HepG2 (cell line): ENCODE results near the gene MORN1. TPM values are rescaled to one million over a fixed set of nuclear protein-coding genes. Genes with fewer than 3 reads are reported as not detected.
A peak's percentile ranks its signal among the peaks of the same experiment; 100 is the strongest.

Source experiments
- ATAC-seq: fragments of 200-7000 bp; cut with Tn5 transposase; 3 replicates; pipeline ENCODE4 v1.9.1; 2020; ENCODE audit warnings: mild to moderate bottlenecking, moderate library complexity
- BruUV-seq: library from RNA; stranded (reverse); fragments of 400-500 nt; replicated peaks from 2 replicates; lab custom pipeline; 2021; lab: Mats Ljungman, UMichigan
- CTCF ChIA-PET: fragments of 300-600 bp; formaldehyde crosslinking; extraction: SDS; loops from one replicate; lab custom pipeline; 2021; ENCODE audit warnings: low total read pairs, inconsistent platforms, low intra/inter-chr PET ratio; lab: Yijun Ruan, JAX
- POLR2A ChIA-PET: fragments of 350-600 bp; sonication (Branson Sonifier 250); formaldehyde crosslinking; loops from one replicate; lab custom pipeline; 2020; ENCODE audit warnings: antibody characterized with exemption, inconsistent platforms; lab: Yijun Ruan, JAX
- DNase-seq: peaks from one replicate; pipeline ENCODE4 v3.0.0-alpha.2; 2015; ENCODE audit warnings: low spot score
- FAIRE-seq: peaks from 3 replicates; lab custom pipeline; 2011; peaks lifted over from hg19 to GRCh38; lab: Jason Lieb, UNC
- H2AFZ ChIP-seq: one replicate; pipeline ENCODE4 v1.6.1; 2011; ENCODE audit warnings: low read length, inconsistent platforms
- H3K27ac ChIP-seq: fragments of 300-600 bp; 3 replicates; pipeline ENCODE4 v1.8.0; 2011; ENCODE audit warnings: mixed run types, mild to moderate bottlenecking, mixed read lengths, low read length, inconsistent platforms; ENCODE audit not compliant: insufficient read depth; ENCODE audit errors: extremely low read length
- H3K27me3 ChIP-seq, 2 experiments: fragments of 200-600 bp in 1 of 2; 2 replicates in 1 of 2; 3 replicates in 1 of 2; pipeline versions ENCODE4 v1.6.0 to v1.8.0; 2011; ENCODE audit warnings: low read length in 2 of 2, mild to moderate bottlenecking in 2 of 2, moderate library complexity in 2 of 2, inconsistent platforms in 1 of 2; ENCODE audit not compliant: insufficient read depth in 2 of 2, control insufficient read depth in 1 of 2
- H3K36me3 ChIP-seq, 2 experiments: fragments of 200-600 bp in 1 of 2; replicated peaks in 1 of 2; 2 replicates in 1 of 2; 3 replicates in 1 of 2; pipeline versions ENCODE4 v1.5.1 to v1.8.0; 2011; ENCODE audit warnings: low read length in 2 of 2, inconsistent platforms in 1 of 2; ENCODE audit not compliant: insufficient read depth in 2 of 2, control insufficient read depth in 1 of 2
- H3K4me1 ChIP-seq: 2 replicates; pipeline ENCODE4 v1.5.1; 2012; ENCODE audit warnings: low read length, inconsistent platforms; ENCODE audit not compliant: insufficient read depth
- H3K4me2 ChIP-seq: 2 replicates; pipeline ENCODE4 v1.6.0; 2011; ENCODE audit warnings: low read depth, low read length, inconsistent platforms
- H3K4me3 ChIP-seq, 3 experiments: fragments of 200-600 bp in 1 of 3; sonication (generic), shearing (Covaris generic) in 1 of 3; replicated peaks in 1 of 3; 2 replicates each; pipeline ENCODE4 v1.5.1; 2011 to 2016; ENCODE audit warnings: low read length in 3 of 3, inconsistent platforms in 2 of 3, low read depth in 2 of 3, mild to moderate bottlenecking in 2 of 3, control low read depth in 1 of 3, mixed read lengths in 1 of 3; ENCODE audit not compliant: insufficient read depth in 1 of 3
- H3K79me2 ChIP-seq: one replicate; pipeline ENCODE4 v1.6.1; 2011; ENCODE audit warnings: low read length, inconsistent platforms; ENCODE audit not compliant: insufficient read depth
- H3K9ac ChIP-seq: 2 replicates; pipeline ENCODE4 v1.6.0; 2011; ENCODE audit warnings: mild to moderate bottlenecking, low read depth, low read length, inconsistent platforms; ENCODE audit not compliant: insufficient read depth
- H3K9me3 ChIP-seq: 2 replicates; pipeline ENCODE4 v1.5.1; 2012; ENCODE audit warnings: mild to moderate bottlenecking, low read length
- H4K20me1 ChIP-seq: 2 replicates; pipeline ENCODE4 v1.6.0; 2011; ENCODE audit warnings: inconsistent platforms, mild to moderate bottlenecking, low read length, moderate library complexity; ENCODE audit not compliant: insufficient read depth
- ARNT ChIP-seq: fragments of 450-650 bp; IDR thresholded peaks from 2 replicates; pipeline ENCODE4 v1.6.1; 2017
- ATAD3A ChIP-seq: sonication (generic); formaldehyde crosslinking; IDR thresholded peaks from 2 replicates; pipeline ENCODE4 v1.4.0; 2020; ENCODE audit warnings: missing genetic modification reagents
- ATRX ChIP-seq: sonication (generic); formaldehyde crosslinking; IDR thresholded peaks from 2 replicates; pipeline ENCODE4 v1.4.0; 2020; ENCODE audit warnings: missing genetic modification reagents, borderline replicate concordance
- GLI4 ChIP-seq: sonication (generic); formaldehyde crosslinking; IDR thresholded peaks from 2 replicates; pipeline ENCODE4 v1.5.1; 2020; ENCODE audit warnings: missing genetic modification reagents, mild to moderate bottlenecking, moderate library complexity, borderline replicate concordance
- HNRNPK ChIP-seq: fragments of 200-400 bp; formaldehyde crosslinking; IDR thresholded peaks from 2 replicates; pipeline ENCODE4 v1.6.1; 2018; ENCODE audit warnings: low read length, low read depth, moderate library complexity, mild to moderate bottlenecking; ENCODE audit not compliant: poor library complexity, severe bottlenecking
- HOXA3 ChIP-seq: sonication (generic); formaldehyde crosslinking; IDR thresholded peaks from 2 replicates; pipeline ENCODE4 v1.5.0; 2020; ENCODE audit warnings: missing genetic modification reagents
- KLF15 ChIP-seq: sonication (generic); formaldehyde crosslinking; IDR thresholded peaks from 2 replicates; pipeline ENCODE4 v1.8.1; 2023; ENCODE audit warnings: borderline replicate concordance, mild to moderate bottlenecking, inconsistent platforms, missing genetic modification reagents, mixed read lengths
- PAXIP1 ChIP-seq: sonication (generic); formaldehyde crosslinking; conservative IDR thresholded peaks from 2 replicates; pipeline ENCODE4 v1.4.0; 2020; ENCODE audit warnings: mild to moderate bottlenecking, missing genetic modification reagents, moderate library complexity
- PCBP1 ChIP-seq: fragments of 200-400 bp; formaldehyde crosslinking; IDR thresholded peaks from 2 replicates; pipeline ENCODE4 v1.6.1; 2017; ENCODE audit warnings: mild to moderate bottlenecking, low read depth, low read length, borderline replicate concordance
- PCBP2 ChIP-seq: fragments of 200-400 bp; formaldehyde crosslinking; optimal IDR thresholded peaks from 2 replicates; pipeline ENCODE3; 2018; ENCODE audit warnings: low read length, low read depth; ENCODE audit not compliant: poor library complexity, severe bottlenecking
- STAG1 ChIP-seq: sonication (generic); formaldehyde crosslinking; IDR thresholded peaks from 2 replicates; pipeline ENCODE4 v1.4.0; 2020; ENCODE audit warnings: missing genetic modification reagents
- TAF15 ChIP-seq: fragments of 200-400 bp; formaldehyde crosslinking; IDR thresholded peaks from one replicate; pipeline ENCODE4 v1.6.1; 2018; ENCODE audit warnings: mild to moderate bottlenecking, low read depth, low read length; ENCODE audit not compliant: poor library complexity, severe bottlenecking
- ZNF263 ChIP-seq: sonication (generic); formaldehyde crosslinking; IDR thresholded peaks from 2 replicates; pipeline ENCODE4 v1.4.0; 2020; ENCODE audit warnings: missing genetic modification reagents
- ZNF446 ChIP-seq: sonication (generic); formaldehyde crosslinking; IDR thresholded peaks from 2 replicates; pipeline ENCODE4 v1.5.0; 2020; ENCODE audit warnings: mild to moderate bottlenecking, missing genetic modification reagents
- ZNF513 ChIP-seq: sonication (generic); formaldehyde crosslinking; conservative IDR thresholded peaks from 2 replicates; pipeline ENCODE4 v1.5.0; 2020; ENCODE audit warnings: missing genetic modification reagents
- ZSCAN25 ChIP-seq: sonication (generic); formaldehyde crosslinking; IDR thresholded peaks from 2 replicates; pipeline ENCODE4 v1.8.0; 2022; ENCODE audit warnings: mild to moderate bottlenecking, missing genetic modification reagents
- WGBS: methylation state at CpG from one replicate; pipeline ENCODE4 v1.1.6; 2017; ENCODE audit warnings: low lambda C conversion rate; 5-methylcytosine and 5-hydroxymethylcytosine counted together
- in situ Hi-C: cut with HindIII; loops from 2 replicates; pipeline ENCODE4 v1.10.0; 2017; ENCODE audit warnings: low pct_unique_long_range_greater_than_20kb; ENCODE audit not compliant: extremely low pct_ligation_motif_present
- intact Hi-C: fragments of 100-400 bp; cut with micrococcal nuclease; formaldehyde crosslinking; loops from one replicate; pipeline ENCODE4 v1.10.0; 2022; ENCODE audit not compliant: unreplicated experiment
- polyA plus RNA-seq, 8 experiments: library from polyadenylated mRNA; depleted of rRNA in 3 of 8; stranded (reverse) in 7 of 8; unstranded in 1 of 8; fragments of >200 nt; fragmentation: Illumina TruSeq in 4 of 8; extraction: Trizol in 4 of 8; gene quantifications; 2 replicates each; pipeline versions ENCODE4 v1.2.1 to v1.2.3, GENCODE V29; 2011 to 2016; ENCODE audit warnings: low read depth in 4 of 8, missing spikeins in 1 of 8, mixed read lengths in 1 of 8; ENCODE audit not compliant: insufficient read depth in 1 of 8
- total RNA-seq, 5 experiments: library from RNA; depleted of rRNA; stranded (reverse); fragments of >200 nt; fragmentation: Illumina TruSeq; extraction: Trizol; gene quantifications; 2 replicates each; pipeline ENCODE4 v1.2.3, GENCODE V29; 2016; ENCODE audit warnings: low read depth in 1 of 5

The MORN1 gene
- total and polyA plus RNA-seq, 2 of the 13 experiments (the other 11 are each of a cell fraction or from before 2014, with no cell fraction given): 3.1 to 6.5 TPM

GRCh38 chr1:2435746-2436355 is 44.5 kb upstream of the MORN1 start:
- no peak for FAIRE-seq
- no peak overlapping the region for H3K4me3 ChIP-seq
- WGBS: 3% methylated on average over 2 of the region's 2 CpGs

GRCh38 chr1:2435091-2435490 is 43.7 kb upstream of the MORN1 start:
- TF ChIP-seq ARNT (no peak), TAF15 (no peak), PAXIP1 (CRISPR knock-in tag) (no peak), ZNF446 (CRISPR knock-in tag) (no peak), KLF15 (CRISPR knock-in tag) (no peak), ATRX (CRISPR knock-in tag) (no peak), ZSCAN25 (CRISPR knock-in tag) (no peak), ATAD3A (CRISPR knock-in tag) (no peak), ZNF513 (CRISPR knock-in tag) (no peak), STAG1 (CRISPR knock-in tag) (no peak)

More at GRCh38 chr1:2435746-2436355, 44.5 kb upstream of the MORN1 start:
- DNase-seq: no peak
- CTCF ChIA-PET: no interaction called here
- Histone ChIP-seq H3K9ac (no peak overlapping the region), H3K4me1 (no peaks in the 10 kb centered on the region), H3K27me3 (peaks cover 23 to 78% of the 10 kb centered on the region in 2 experiments), H2AFZ (no peak overlapping the region), H3K36me3 (no peaks in the 10 kb centered on the region), H3K4me2 (no peak overlapping the region), H4K20me1 (peaks cover 3% of the 10 kb centered on the region; the same call in 1 of the 2 replicates), H3K27ac (no peak overlapping the region), H3K79me2 (no peaks in the 10 kb centered on the region), H3K9me3 (no peaks in the 10 kb centered on the region)
- POLR2A ChIA-PET: no interaction called here
- ATAC-seq: no peak
- in situ Hi-C loops (no loop called here), intact Hi-C loops (no loop called here)
- no TSS peak for BruUV-seq
- TF ChIP-seq PCBP1 (0 out of 2 replicates have a peak, but pooled peaks have one; percentile 15), PCBP2 (peak; percentile 10), ZNF263 (CRISPR knock-in tag) (peak; percentile 41; the same call in 1 of the 2 replicates), HOXA3 (CRISPR knock-in tag) (no peak), GLI4 (no peak), HNRNPK (peak; percentile 64)
- TF ChIP-seq, all 625 proteins: peak for 4

More at GRCh38 chr1:2435091-2435490, 43.7 kb upstream of the MORN1 start:
- no peak for ATAC-seq
- H3K9ac ChIP-seq: no peak overlapping the region
- no peak overlapping the region for H3K4me2 ChIP-seq
- no peak overlapping the region for H2AFZ ChIP-seq
- no peaks in the 10 kb centered on the region for H3K79me2 ChIP-seq
- DNase-seq: no peak
- ChIA-PET POLR2A (no interaction called here), CTCF (no interaction called here)
- BruUV-seq: no TSS peak
- no peak overlapping the region for H3K4me3 ChIP-seq
- H3K27me3 ChIP-seq: peaks cover 20 to 73% of the 10 kb centered on the region in 2 experiments
- intact Hi-C loops (no loop called here), in situ Hi-C loops (no loop called here)
- H4K20me1 ChIP-seq: peaks cover 3% of the 10 kb centered on the region; the same call in 1 of the 2 replicates
- H3K4me1 ChIP-seq: no peaks in the 10 kb centered on the region
- peaks cover 2% of the 10 kb centered on the region; the same call in 1 of the 2 replicates for H3K9me3 ChIP-seq
- no peak for FAIRE-seq
- 0% methylated on average over 2 of the region's 9 CpGs for WGBS
- no peaks in the 10 kb centered on the region for H3K36me3 ChIP-seq
- H3K27ac ChIP-seq: no peak overlapping the region
